ENCODE results near the gene FEV.

Gene FEV
- total RNA-seq = 0 reads per million in 2 donors

- DNase-seq = no peak
Observed at GRCh38 chr2:218985021-218985324, at the start of gene FEV. Gene FEV (minus strand): TSS chr2:218985184. CDS start chr2:218985075, 109 bp downstream.

GRCh38 chr2:219032051-219032745 lies 47.2 kb upstream of the FEV start:
- no peak for DNase-seq

DNA sequence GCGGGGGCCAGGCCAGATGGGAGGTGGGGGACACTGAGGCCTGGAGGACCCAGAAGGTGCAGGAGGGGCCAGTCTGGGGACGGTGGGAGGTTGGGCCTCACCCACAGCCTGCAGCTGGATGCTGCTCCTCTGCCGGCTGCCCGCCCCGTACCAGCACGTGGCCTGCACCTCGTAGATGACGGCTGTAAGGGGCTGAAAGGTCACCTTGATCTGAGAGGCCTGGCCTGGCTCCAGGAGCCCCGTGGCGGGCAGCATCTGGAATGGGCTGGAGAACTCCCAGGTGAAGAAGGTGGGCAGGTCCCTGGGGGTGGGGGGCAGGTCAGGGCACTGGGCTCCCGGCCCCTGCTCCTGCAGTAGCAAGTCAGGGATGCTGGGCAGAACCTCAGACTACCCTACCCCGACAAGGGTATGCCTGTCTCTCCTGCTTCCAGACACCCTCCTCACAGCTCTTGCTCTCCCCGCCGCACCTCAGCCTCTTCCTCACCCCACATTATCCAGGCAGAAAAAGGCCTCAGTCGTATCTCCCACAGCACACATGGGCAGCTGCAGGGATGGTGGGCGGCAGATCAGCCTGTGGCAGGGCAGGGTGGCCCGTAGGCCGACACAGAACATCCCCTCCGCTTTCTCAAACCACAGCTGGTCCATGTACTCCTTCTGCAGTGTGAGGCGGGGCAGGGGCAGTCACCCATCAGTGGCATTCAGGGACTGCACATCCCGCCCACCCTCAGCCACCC lies 46.2 kb upstream of the FEV start:
- DNase-seq = no peak

- no peak for DNase-seq
Observed at GRCh38 chr2:219030177-219030940, 45.4 kb upstream of the FEV start.

DNA sequence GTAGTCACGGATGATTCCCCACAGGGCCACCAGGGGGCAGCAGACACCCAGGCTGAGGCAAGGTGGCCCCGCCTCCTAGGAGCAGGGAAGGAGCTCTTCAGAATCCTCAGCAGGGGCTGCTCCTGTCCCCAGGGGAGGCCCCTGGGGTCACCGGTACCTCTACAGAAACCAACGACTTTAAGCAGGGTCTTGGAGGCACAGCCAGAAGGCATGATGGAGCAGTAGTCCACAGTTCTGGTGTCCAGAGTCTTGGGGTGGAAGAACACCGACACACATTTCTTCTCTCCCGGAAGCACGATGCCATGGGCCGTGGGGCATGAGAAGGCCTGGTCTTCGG lies 44.8 kb upstream of the FEV start:
- DNase-seq = peak; percentile 53 to 68 (median 64)

DNA sequence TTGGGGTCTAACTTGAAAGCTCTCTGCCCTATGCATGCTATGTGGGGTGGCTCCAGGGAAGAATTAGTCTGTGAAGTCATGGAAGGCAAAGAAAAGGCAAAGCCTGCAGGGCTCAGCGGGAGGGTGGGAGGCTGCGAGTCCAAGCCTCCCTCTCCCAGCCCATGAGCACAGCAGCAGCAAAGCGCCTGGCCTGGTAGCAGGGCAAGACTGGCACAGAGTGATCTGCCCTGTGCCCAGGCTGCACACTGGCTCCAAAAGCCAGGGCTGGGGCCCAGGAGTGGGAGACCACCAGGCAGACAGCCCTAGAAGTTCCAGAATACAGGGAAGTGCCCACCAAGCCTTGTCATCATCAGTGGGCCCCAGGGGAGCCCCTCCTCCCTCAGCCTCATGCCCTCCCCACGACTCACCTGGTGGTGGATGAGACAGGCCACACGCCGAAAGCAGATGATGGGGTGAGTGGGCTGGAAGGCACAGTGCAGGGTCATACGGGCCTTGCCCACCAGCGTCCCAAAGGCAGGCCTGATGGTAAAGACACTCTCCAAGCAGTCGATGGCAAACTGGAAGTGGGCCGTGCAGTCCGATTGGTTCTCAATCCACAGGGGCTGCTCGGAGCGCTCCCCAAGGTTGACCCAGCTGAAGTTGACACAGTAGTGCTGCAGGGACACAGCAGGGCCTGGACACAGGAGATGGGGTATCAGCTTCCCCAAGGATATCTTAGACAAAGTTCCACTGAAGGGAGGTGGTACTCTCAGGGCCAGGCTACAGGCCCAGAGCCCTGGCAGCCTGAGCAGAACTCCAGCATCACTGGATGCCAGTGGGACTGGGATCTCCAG lies 44.2 kb upstream of the FEV start:
- DNase-seq = no peak

DNA sequence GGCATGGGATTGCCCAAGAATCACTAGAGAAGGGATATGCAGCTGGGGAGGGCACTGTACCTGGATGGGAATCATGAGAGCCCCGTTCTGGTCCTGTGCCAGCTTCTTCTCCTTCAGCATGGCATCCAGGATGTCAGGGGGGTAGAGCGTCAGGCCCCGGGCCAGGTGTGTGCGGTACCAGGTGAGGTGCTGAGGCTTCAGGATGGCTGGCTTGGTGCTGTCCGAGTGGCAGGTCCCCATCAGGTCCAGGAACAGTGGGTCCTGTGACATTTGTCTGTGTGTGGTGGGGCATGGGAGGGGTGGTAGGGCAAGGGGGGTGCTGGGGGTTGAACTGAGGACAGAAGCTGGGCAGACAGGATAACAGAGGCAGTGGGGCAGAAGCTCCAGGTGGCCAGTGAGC lies 43.2 kb upstream of the FEV start:
- DNase-seq = no peak

DNA sequence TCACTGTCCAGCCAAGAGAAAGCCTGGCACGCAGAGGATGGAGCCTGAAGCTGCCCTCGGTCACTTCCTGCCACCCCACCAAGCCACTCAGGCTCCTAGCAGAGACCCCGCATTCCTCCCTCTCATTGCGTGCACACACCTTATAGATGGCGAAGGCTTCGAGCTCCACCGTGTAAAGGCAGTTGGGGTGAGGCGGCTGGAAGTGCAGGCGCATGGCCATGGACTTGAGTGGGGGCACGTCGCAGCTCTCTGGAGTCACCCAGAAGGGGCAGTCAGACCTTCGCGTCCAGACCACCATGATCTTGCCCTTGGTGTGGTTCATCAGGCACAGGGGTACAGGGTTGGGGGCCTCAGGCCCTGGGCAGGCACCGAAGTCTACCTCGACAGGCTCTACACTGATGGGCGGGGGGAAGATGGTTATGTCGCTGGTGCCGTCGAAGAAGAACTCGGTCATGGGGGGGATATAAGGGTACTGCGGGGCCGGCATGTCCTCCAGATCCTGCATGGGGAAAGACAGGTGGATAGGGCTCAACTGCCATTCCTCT lies 42.6 kb upstream of the FEV start:
- DNase-seq = no peak

GRCh38 chr2:219026946-219027345 lies 42.0 kb upstream of the FEV start:
- DNase-seq = no peak

- DNase-seq = no peak
Observed at GRCh38 chr2:219025637-219026585, 40.9 kb upstream of the FEV start.

DNA sequence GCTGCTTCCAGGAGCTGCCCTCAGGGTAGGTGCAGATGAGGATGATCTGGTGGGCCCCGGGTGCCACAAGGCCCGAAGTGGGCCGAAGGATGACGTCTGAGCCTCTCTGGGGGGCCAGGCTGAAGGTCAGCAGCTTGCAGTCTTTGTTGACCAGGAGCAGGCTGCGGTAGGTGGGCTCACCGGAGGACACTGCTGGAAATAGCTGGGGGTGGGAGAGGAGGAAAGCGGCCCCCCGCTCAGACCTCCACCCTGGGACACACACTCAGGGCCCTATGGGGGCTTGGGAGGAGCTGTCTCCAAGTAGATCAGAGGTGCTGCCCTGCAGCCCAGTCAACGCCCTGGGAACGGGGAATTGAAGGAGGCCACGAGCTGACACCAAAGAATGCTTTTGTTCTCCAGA lies 39.1 kb upstream of the FEV start:
- DNase-seq = no peak

- DNase-seq = no peak
Observed at GRCh38 chr2:219023045-219023605, 38.1 kb upstream of the FEV start.

- no peak for DNase-seq
Observed at GRCh38 chr2:219022616-219023015, 37.6 kb upstream of the FEV start.

DNA sequence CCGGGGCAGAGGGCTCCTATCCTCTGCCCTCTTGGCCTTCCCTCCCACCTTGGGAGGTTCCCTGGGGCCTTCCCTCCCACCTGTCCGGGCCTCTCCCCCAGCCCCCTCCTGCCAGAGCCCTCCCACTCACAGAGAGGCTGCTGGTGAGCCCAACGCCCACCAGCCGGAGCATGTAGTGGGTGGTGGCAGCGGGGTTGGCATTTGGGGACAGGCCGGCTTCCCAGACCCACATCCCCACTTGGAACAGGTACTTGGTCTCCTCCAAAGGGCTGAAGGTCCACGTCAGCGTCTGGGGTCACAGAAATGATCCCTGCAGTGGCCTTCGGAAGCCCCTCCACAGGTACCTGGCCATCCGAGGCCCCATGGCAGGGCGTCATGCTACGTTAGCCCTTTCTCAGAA lies 37.1 kb upstream of the FEV start:
- no peak for DNase-seq

- no peak for DNase-seq
Observed at GRCh38 chr2:219021591-219021990, 36.6 kb upstream of the FEV start.

DNA sequence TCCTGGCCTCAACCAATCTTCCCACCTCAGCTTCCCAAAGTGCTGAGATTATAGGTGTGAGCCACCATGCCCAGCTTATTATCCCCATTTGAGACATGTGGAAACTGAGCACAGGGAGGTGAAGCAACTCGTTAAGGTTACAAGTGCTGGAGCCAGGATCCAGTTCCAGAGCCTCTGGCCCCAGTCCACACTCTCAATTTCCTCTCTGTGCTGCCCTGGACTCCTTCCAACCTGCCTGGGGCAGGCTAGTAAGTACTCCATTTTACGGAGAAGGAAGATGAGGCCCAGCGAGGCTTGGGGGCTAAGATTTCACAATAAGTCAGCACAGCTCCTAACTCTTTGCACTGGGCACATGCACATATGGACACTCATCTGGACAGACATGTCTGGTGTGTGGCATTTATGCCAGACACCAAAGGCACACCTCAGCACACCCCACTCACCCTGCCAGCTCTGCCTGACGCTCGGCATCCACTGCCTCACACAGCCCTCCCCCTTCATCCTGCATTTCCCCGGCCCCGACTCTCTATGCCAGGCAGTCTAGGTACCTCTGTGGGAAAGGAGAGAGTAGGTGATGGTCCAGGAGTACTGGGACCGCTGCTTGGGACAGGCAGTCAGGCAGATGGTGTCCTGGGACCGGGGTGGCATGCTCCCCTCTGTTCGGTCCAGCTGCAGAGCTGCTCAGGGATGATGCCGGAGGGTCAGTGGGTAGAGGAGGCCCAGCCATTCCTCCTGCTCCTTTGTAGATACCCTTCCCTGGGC lies 35.8 kb upstream of the FEV start:
- DNase-seq = no peak

DNA sequence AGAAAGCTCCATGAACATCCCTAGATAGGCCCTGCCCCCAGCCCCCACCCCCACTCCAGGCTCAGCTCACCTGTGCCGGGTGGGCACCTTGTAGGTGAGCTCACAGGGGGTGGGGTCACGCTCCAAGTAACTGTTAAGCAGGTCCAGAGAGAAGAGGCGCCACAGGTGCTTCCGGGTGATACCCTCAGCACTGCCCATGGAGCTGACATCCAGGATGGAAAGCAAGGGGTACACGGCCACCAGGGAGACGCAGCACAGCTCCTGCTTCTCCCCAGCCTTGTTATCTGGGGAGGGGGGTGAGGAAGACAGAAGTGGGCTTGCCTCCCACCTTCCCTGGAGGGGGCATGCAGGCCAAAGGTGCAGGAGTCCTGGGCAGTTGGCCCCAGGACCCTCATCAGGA lies 34.5 kb upstream of the FEV start:
- DNase-seq = no peak

DNA sequence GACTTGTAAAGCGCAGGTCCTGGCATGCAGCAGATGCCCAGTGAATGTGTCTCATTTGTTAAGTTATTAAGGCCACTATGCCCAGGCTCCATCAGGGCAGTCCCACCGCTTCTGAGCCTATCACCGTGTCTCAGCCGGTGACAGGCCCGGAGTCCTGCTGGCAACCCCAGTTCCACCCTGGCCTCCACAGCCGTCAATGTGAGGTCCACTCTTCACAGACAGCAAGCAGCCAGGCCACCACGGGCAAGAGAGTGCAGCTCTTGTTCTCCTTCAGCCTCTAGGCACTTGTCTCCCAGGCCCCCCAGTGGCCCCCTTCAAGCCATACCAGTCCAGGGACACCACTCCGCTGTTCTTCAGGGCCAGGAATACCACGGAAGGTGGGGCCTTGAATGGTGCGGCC lies 33.7 kb upstream of the FEV start:
- DNase-seq = no peak

DNA sequence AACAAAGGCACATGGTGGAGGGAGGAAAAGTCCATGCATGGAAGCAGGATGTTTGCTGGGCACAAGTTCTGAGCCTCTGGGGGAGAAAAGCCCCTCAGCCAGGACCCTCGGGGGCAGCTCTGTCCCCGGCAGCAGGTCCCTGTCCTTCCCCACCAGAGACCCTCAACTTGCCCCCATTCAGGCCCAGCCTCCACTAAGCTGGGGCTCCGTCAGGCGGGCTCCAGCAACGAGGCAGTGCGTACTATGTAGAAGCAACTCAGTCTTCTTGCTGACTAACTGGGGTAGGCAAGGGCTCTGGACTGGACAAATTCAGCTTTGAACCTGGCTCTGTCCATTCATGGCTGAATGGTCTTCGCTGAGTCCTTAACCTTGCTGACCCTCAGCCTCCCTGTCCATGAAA lies 33.3 kb upstream of the FEV start:
- DNase-seq = no peak

DNA sequence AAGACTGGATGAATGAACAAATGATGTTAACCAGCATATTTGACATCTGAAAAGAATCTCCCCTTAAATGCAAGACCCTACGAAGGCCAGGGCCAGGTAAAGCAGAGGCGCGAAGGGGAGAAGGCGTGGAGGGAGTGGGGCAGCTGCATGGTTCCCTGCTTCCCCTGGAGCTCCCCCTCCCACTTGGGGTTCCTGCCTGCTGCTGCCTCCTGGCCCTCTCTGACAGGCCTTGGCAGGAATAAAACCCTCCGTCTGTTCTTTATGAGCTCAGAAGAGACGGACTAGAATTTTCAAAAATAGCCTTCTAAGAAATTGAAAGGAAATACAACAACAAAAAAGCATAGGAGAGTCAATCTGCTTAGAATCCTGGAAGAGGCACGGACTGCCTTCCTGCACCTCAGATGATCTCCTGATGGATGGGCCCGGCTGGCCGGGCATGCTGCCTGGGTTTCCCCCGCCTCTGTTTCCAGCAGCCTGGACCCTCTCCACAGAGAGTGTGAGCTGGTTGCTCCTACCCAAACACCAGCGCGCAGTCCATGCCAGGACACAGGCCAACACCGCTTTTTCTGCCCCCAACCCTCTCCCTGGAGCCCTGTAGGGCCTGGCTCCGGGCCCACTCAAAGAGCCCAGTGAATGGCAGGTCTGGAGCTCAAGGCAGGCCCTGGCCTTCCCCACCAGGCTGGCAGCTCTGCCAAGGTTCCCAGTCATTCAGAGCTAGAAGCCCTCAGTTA lies 32.4 kb upstream of the FEV start:
- no peak for DNase-seq

Measured in T-helper 2 cell (primary cell).